ENCODE measurements around the gene APOC4. TPM values are rescaled to one million over a fixed set of nuclear protein-coding genes. Genes with fewer than 3 reads are reported as not detected.

The APOC4 gene
- total RNA-seq, 4 donors from 2014 or later, result not detected

DNA sequence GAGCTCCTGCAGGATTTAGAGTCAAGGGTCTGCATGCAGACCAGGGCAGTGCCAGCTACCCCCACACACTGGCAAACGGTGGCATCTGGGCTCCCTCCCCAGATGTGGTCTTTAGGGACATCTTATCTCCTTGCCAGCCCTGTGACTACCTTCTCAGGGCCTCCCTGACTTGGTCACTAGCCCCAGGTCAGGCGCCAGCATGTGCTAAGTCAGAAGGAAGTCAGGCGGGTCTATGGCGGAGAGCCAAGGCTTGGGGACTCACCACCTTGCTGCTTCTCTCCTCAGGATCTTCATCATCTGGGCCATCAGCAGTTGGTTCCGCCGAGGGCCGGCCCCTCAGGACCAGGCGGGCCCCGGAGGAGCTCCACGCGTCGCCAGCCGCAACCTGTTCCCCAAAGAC, 30.8 kb downstream of the APOC4 start:
- no peak for DNase-seq
- intact Hi-C loops (cut with DNase I), result no loop called here
- WGBS, 2 donors, result 87% methylated on average over 3 of the region's 13 CpGs; no CpG with 5 or more reads in 1 of the 2 donors
- Histone ChIP-seq H3K27me3 (no peaks in the 10 kb centered on the region), H3K36me3 (peaks cover 25 to 88% (median 45%) of the 10 kb centered on the region in 3 donors), H3K4me3 (no peak overlapping the region), H3K9me3 (no peaks in the 10 kb centered on the region), H3K4me1 (no peaks in the 10 kb centered on the region), H3K27ac (no peak overlapping the region)
- TF ChIP-seq POLR2A (IDR thresholded peaks at IDR 0.05) (no peak), CTCF (IDR thresholded peaks at IDR 0.05) (no peak)

DNA sequence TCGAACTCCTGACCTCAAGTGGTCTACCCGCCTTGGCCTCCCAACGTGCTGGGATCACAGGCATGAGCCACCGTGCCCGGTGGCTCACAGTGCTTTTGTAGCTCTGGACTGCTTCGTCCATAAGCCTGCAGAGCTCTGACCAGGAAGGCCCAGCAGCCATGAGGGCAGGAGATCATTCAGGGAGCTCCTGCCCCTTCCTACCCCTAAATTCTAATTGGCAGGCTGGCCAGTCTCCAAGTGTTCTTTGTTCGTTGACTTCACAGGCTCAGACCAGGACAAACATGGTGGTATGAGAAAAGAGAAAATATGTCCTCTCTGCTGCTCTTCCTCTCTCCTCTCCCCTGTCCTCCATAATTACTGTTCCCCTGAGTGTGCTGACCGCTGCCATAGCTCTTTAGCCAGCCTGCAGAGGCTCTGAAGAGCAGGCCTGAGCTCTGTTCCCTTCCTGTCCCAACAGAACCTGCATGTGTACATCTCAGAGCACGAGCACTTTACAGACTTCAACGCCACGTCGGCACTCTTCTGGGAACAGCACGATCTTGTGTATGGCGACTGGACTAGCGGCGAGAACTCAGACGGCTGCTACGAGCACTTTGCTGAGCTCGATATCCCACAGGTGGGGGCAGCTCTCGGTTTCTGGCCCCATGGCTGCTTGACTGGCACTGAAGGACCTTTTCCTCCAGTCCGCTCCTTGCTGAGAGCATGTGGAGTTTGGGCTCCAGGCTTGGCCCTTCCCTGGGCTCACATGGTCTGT, 32.1 kb downstream of the APOC4 start:
- intact Hi-C loops (cut with DNase I), result no loop called here
- no peak overlapping the region for H3K27ac ChIP-seq
- WGBS, 2 donors, result 90 to 92% methylated on average over 6 to 13 of the region's 21 CpGs
- DNase-seq, result no peak
- H3K36me3 ChIP-seq, result peaks cover 27 to 88% (median 50%) of the 10 kb centered on the region in 3 donors
- no peak for TF ChIP-seq CTCF (IDR thresholded peaks at IDR 0.05)
- no peak for TF ChIP-seq POLR2A (IDR thresholded peaks at IDR 0.05)
- no peak overlapping the region for H3K4me3 ChIP-seq
- H3K27me3 ChIP-seq, result no peaks in the 10 kb centered on the region
- H3K9me3 ChIP-seq, result no peaks in the 10 kb centered on the region
- no peaks in the 10 kb centered on the region for H3K4me1 ChIP-seq

DNA sequence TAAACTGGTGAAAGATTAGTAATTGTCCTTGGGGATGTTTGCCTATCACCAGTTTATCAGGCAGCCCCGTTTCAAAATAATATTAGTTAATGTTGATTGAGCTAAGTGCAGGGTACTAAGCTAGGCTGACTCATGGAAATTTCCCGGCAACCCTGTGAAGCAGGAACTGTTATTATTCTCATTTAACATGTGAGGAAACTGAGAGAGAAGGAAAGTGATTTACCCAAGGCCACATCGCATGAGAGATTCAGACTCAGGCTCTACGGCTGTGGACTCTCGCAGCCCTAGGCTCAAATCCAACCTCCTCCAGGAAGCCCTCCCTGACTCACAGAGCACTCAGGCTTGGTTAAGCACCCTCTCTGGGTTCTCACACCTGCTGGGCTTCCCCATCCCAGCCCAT, 32.8 kb downstream of the APOC4 start:
- WGBS, 2 donors, result 80 to 87% methylated on average over 4 to 5 of the region's 5 CpGs
- Histone ChIP-seq H3K9me3 (no peaks in the 10 kb centered on the region), H3K27ac (no peak overlapping the region), H3K36me3 (peaks cover 33 to 88% (median 57%) of the 10 kb centered on the region in 3 donors), H3K4me3 (no peak overlapping the region), H3K27me3 (no peaks in the 10 kb centered on the region), H3K4me1 (no peaks in the 10 kb centered on the region)
- intact Hi-C loops (cut with DNase I), result no loop called here
- DNase-seq, result no peak
- TF ChIP-seq CTCF (IDR thresholded peaks at IDR 0.05), result no peak
- no peak for TF ChIP-seq POLR2A (IDR thresholded peaks at IDR 0.05)

GRCh38 chr19:44975444-44975843, 33.4 kb downstream of the APOC4 start:
- no peak for DNase-seq

More at GRCh38 chr19:44975444-44975843, 33.4 kb downstream of the APOC4 start:
- 100% methylated on average over 4 of the region's 4 CpGs for WGBS, 2 donors
- no peaks in the 10 kb centered on the region for H3K9me3 ChIP-seq
- peaks cover 33 to 88% (median 59%) of the 10 kb centered on the region in 3 donors for H3K36me3 ChIP-seq
- H3K4me3 ChIP-seq, result no peak overlapping the region
- H3K27me3 ChIP-seq, result no peaks in the 10 kb centered on the region
- H3K4me1 ChIP-seq, result no peaks in the 10 kb centered on the region
- intact Hi-C loops (cut with DNase I), result no loop called here
- TF ChIP-seq CTCF (IDR thresholded peaks at IDR 0.05), result no peak
- no peak for TF ChIP-seq POLR2A (IDR thresholded peaks at IDR 0.05)
- no peak overlapping the region for H3K27ac ChIP-seq
